ENCODE data around the gene TOLLIP. TPM values are rescaled to one million over a fixed set of nuclear protein-coding genes. Genes with fewer than 3 reads are reported as not detected.

Gene TOLLIP
- total and polyA plus RNA-seq, 2 of the 8 experiments (the other 6 are each of a cell fraction or from before 2014, with no cell fraction given) = 23.7 to 34.7 TPM

DNA sequence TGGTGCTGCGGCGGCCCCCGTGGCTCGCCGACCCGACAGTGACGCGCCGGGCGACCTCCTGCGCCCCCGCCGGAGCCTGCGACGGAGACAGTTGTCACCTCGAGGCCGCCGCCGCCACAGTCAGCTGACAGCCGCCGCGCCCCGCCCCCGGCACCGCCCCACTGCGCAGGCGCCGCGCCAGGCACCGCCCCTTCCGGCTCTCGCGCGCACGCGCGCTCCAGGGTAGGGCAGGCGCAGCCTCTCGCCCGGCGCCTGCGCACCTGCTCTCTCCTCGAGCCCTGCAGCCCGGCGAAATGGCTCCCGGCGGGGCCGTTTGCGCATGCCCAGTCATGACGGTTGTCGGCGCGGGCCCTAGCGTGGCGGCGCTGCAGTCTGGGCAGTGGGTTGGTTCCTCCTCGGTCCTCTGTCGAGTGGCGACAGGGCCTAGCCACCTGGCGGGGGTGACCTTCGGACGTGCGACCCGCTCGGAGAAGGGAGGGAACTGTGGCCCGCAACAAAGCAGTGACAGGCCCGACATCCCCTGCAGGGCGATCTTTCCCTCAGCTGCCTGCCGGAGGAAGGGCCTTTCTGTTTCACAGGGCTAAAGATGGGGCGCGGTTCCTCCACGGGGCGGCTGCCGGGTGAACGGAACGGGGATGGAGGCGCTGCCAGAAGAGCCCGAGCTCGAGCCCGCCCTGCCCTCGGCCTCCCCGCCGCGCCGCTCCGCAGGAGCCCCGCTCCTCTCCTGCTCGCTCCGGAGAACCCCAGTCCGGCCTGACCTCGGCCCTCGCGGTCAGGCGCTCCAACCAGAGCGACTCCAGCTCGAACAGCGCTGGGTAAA is at the start of gene TOLLIP (continued):
- TF ChIP-seq, protein P1, sequence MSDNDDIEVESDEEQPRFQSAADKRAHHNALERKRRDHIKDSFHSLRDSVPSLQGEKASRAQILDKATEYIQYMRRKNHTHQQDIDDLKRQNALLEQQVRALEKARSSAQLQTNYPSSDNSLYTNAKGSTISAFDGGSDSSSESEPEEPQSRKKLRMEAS (IDR thresholded peaks at IDR 0.05) = peak; percentile 88
- TF ChIP-seq TCF12 (IDR thresholded peaks at IDR 0.05; ENCODE audit: low read depth, low read length) = no peak
- peak in 1 of 2 experiments; percentile 50; a peak in 1 of 3 replicates for TF ChIP-seq POLR2A (IDR thresholded peaks at IDR 0.05; ENCODE audit: control extremely low read depth in 1 of 2, low read depth in 2 of 2, low read length in 2 of 2)
- no peak; the same call in 1 of the 2 replicates for TF ChIP-seq EGR1 (IDR thresholded peaks at IDR 0.05; ENCODE audit: borderline replicate concordance, low read depth, low read length)
- peak; percentile 50; the same call in 1 of the 2 replicates for TF ChIP-seq CREB1 (IDR thresholded peaks at IDR 0.05)
- TF ChIP-seq NANOG (IDR thresholded peaks at IDR 0.05; ENCODE audit: insufficient read depth, low read depth, low read length, poor library complexity, severe bottlenecking) = no peak
- TF ChIP-seq TAF1 (IDR thresholded peaks at IDR 0.05; ENCODE audit: low read depth, low read length) = peak; percentile 67
- TF ChIP-seq CHD2 (IDR thresholded peaks at IDR 0.05; ENCODE audit: low read length) = no peak
- no peak for TF ChIP-seq RBBP5 (IDR thresholded peaks at IDR 0.05; ENCODE audit: borderline replicate concordance, low read depth, low read length)
- peak in 1 of 2 experiments; percentile 52; a peak in 1 of 4 replicates for TF ChIP-seq SIN3A (conservative IDR thresholded peaks at IDR 0.05 in 1 of 2, IDR thresholded peaks at IDR 0.05 in 1 of 2; ENCODE audit: low read depth in 1 of 2, low read length in 2 of 2)
- no peak for TF ChIP-seq KDM1A (IDR thresholded peaks at IDR 0.05; ENCODE audit: borderline replicate concordance, low read length)
- TF ChIP-seq YY1 (IDR thresholded peaks at IDR 0.05; ENCODE audit: low read depth, low read length) = peak; percentile 82; the same call in 1 of the 2 replicates
- TF ChIP-seq SRF (IDR thresholded peaks at IDR 0.05; ENCODE audit: low read depth, low read length) = no peak
- TF ChIP-seq TAF7 (optimal IDR thresholded peaks at IDR 0.05; ENCODE audit: borderline replicate concordance, low read depth, low read length) = no peak
- peak; percentile 43; the same call in 1 of the 2 replicates for TF ChIP-seq PHF8 (conservative IDR thresholded peaks at IDR 0.05; ENCODE audit: low read depth, low read length)
- peak; percentile 31; the same call in 1 of the 2 replicates for TF ChIP-seq POLR2AphosphoS5 (IDR thresholded peaks at IDR 0.05; ENCODE audit: low read depth, low read length)
- peak; percentile 70 for TF ChIP-seq E2F6 (IDR thresholded peaks at IDR 0.05)
- TF ChIP-seq CBX5 (IDR thresholded peaks at IDR 0.05; ENCODE audit: low read depth, low read length) = no peak
- no peak for TF ChIP-seq FOSL1 (IDR thresholded peaks at IDR 0.05; ENCODE audit: insufficient read depth, low read depth, low read length)
- no peak for TF ChIP-seq MAFK (IDR thresholded peaks at IDR 0.05; ENCODE audit: low read depth, low read length)
- no peak for TF ChIP-seq CHD1 (IDR thresholded peaks at IDR 0.05; ENCODE audit: low read depth, low read length)
- TF ChIP-seq GTF2F1 (IDR thresholded peaks at IDR 0.05; ENCODE audit: borderline replicate concordance, low read depth, low read length) = no peak
- no peak for TF ChIP-seq ZNF274 (IDR thresholded peaks at IDR 0.05; ENCODE audit: borderline replicate concordance, extremely low read depth, low read length)
- no peak for TF ChIP-seq SP4 (IDR thresholded peaks at IDR 0.05; ENCODE audit: low read length)
